SK-N-DZ (cell line): ENCODE data around the gene CHRM2. TPM values are rescaled to one million over a fixed set of nuclear protein-coding genes. Genes with fewer than 3 reads are reported as not detected.
A peak's percentile ranks its signal among the peaks of the same experiment; 100 is the strongest.
"Not testable (repeated sequence)": the region's sequence is repeated elsewhere in the genome, so short reads cannot be mapped to it uniquely, and the experiment has no call there.

ENCODE experiments used
- DNase-seq: peaks from one replicate; pipeline ENCODE4 v3.0.0-alpha.2; 2015; ENCODE audit warnings: low spot score
- polyA plus RNA-seq, 2 experiments: library from polyadenylated mRNA; depleted of rRNA; stranded (reverse); fragments of >200 nt; gene quantifications; 2 replicates each; pipeline ENCODE4 v1.2.3, GENCODE V29; 2014

CHRM2 gene
- 3.2 and 3.7 TPM in 2 replicates for polyA plus RNA-seq (2014; cell fraction: cytosol; rRNA removed)
- polyA plus RNA-seq (2014; cell fraction: nucleus; rRNA removed) = 6.4 and 9.6 TPM in 2 replicates

GRCh38 chr7:136868496-136869000, at the start of gene CHRM2:
Gene CHRM2, plus strand, starts transcription at chr7:136868652. Its CDS starts 146,214 bp downstream, at chr7:137014866.
- DNase-seq = peak; percentile 69

GRCh38 chr7:136831398-136831797, 37.1 kb upstream of the CHRM2 start:
- not testable (repeated sequence) for DNase-seq

GRCh38 chr7:136845899-136846465, 22.5 kb upstream of the CHRM2 start:
- DNase-seq = no peak

- DNase-seq = no peak
Observed at GRCh38 chr7:136847858-136848257, 20.6 kb upstream of the CHRM2 start.

GRCh38 chr7:136853654-136854053, 14.8 kb upstream of the CHRM2 start:
- no peak for DNase-seq

GRCh38 chr7:136857573-136857972, 10.9 kb upstream of the CHRM2 start:
- no peak for DNase-seq

- no peak for DNase-seq
Observed at GRCh38 chr7:136859803-136860202, 8.6 kb upstream of the CHRM2 start.

- DNase-seq = no peak
Observed at GRCh38 chr7:136865236-136865635, 3.2 kb upstream of the CHRM2 start.

- DNase-seq = no peak
Observed at GRCh38 chr7:136865777-136866176, 2.7 kb upstream of the CHRM2 start.

- peak; percentile 29 for DNase-seq
Observed at GRCh38 chr7:136869001-136869961, 829 bp downstream of the CHRM2 start.

GRCh38 chr7:136869991-136870865, 1.8 kb downstream of the CHRM2 start:
- DNase-seq = no peak

GRCh38 chr7:136870866-136871487, 2.5 kb downstream of the CHRM2 start:
- peak; percentile 40 for DNase-seq

GRCh38 chr7:136874393-136875032, 6.1 kb downstream of the CHRM2 start:
- peak; percentile 49 for DNase-seq

- no peak for DNase-seq
Observed at GRCh38 chr7:136877509-136877908, 9.1 kb downstream of the CHRM2 start.

- DNase-seq = no peak
Observed at GRCh38 chr7:136877990-136878389, 9.5 kb downstream of the CHRM2 start.

GRCh38 chr7:136878878-136879277, 10.4 kb downstream of the CHRM2 start:
- DNase-seq = no peak

- no peak for DNase-seq
Observed at GRCh38 chr7:136883046-136883445, 14.6 kb downstream of the CHRM2 start.

- no peak for DNase-seq
Observed at GRCh38 chr7:136884492-136884891, 16.0 kb downstream of the CHRM2 start.

- no peak for DNase-seq
Observed at GRCh38 chr7:136887317-136887716, 18.9 kb downstream of the CHRM2 start.

- no peak for DNase-seq
Observed at GRCh38 chr7:136890399-136890798, 21.9 kb downstream of the CHRM2 start.
